HG02642 (cell line): ENCODE results near the gene SDK2.

ENCODE experiments used
- ATAC-seq: cut with Tn5 transposase; IDR thresholded peaks from one replicate; pipeline ENCODE4 v1.9.1; 2021; ENCODE audit warnings: mild to moderate bottlenecking; ENCODE audit not compliant: unreplicated experiment, poor library complexity

Gene SDK2

GRCh38 chr17:73568934-73569333, 75.3 kb downstream of the SDK2 start:
- ATAC-seq = no peak

- no peak for ATAC-seq
These were observed 77.1 kb downstream of the SDK2 start for GRCh38 chr17:73566905-73567782.

- no peak for ATAC-seq
These were observed 79.4 kb downstream of the SDK2 start for GRCh38 chr17:73564843-73565242.

GRCh38 chr17:73562896-73563295, 81.3 kb downstream of the SDK2 start:
- no peak for ATAC-seq

- ATAC-seq = no peak
These were observed 83.1 kb downstream of the SDK2 start for GRCh38 chr17:73561111-73561510.

GRCh38 chr17:73560661-73561060, 83.6 kb downstream of the SDK2 start:
- ATAC-seq = no peak

- no peak for ATAC-seq
These were observed 84.7 kb downstream of the SDK2 start for GRCh38 chr17:73559532-73559931.

- no peak for ATAC-seq
These were observed 88.9 kb downstream of the SDK2 start for GRCh38 chr17:73555199-73555960.

- ATAC-seq = no peak
These were observed 89.7 kb downstream of the SDK2 start for GRCh38 chr17:73554498-73554897.

- ATAC-seq = no peak
These were observed 90.9 kb downstream of the SDK2 start for GRCh38 chr17:73553311-73553710.

- ATAC-seq = no peak
These were observed 91.8 kb downstream of the SDK2 start for GRCh38 chr17:73552300-73553048.

GRCh38 chr17:73551759-73552158, 92.5 kb downstream of the SDK2 start:
- no peak for ATAC-seq

GRCh38 chr17:73551144-73551543, 93.1 kb downstream of the SDK2 start:
- ATAC-seq = no peak

GRCh38 chr17:73550556-73550955, 93.7 kb downstream of the SDK2 start:
- no peak for ATAC-seq

GRCh38 chr17:73549841-73550430, 94.3 kb downstream of the SDK2 start:
- no peak for ATAC-seq

GRCh38 chr17:73548620-73549311, 95.5 kb downstream of the SDK2 start:
- ATAC-seq = no peak

- no peak for ATAC-seq
These were observed 96.5 kb downstream of the SDK2 start for GRCh38 chr17:73547790-73548189.

- ATAC-seq = no peak
These were observed 97.3 kb downstream of the SDK2 start for GRCh38 chr17:73546770-73547536.

- ATAC-seq = no peak
These were observed 98.1 kb downstream of the SDK2 start for GRCh38 chr17:73546114-73546513.
